ENCODE results near the gene PUSL1.
A peak's percentile ranks its signal among the peaks of the same experiment; 100 is the strongest.

Gene PUSL1

GRCh38 chr1:1296070-1297061 is 12.0 kb upstream of the PUSL1 start:
- no peak for DNase-seq

GRCh38 chr1:1297802-1298424 is 10.5 kb upstream of the PUSL1 start:
- no peak for DNase-seq

- DNase-seq, result no peak
Measured at GRCh38 chr1:1298861-1299685, 9.3 kb upstream of the PUSL1 start.

- no peak for DNase-seq
Measured at GRCh38 chr1:1299686-1300351, 8.6 kb upstream of the PUSL1 start.

GRCh38 chr1:1300352-1300739 is 8.1 kb upstream of the PUSL1 start:
- no peak for DNase-seq

GRCh38 chr1:1302006-1302430 is 6.4 kb upstream of the PUSL1 start:
- no peak for DNase-seq

GRCh38 chr1:1302951-1303509 is 5.4 kb upstream of the PUSL1 start:
- DNase-seq, result no peak

GRCh38 chr1:1303736-1304135 is 4.7 kb upstream of the PUSL1 start:
- DNase-seq, result no peak

GRCh38 chr1:1304331-1305299 is 3.8 kb upstream of the PUSL1 start:
- DNase-seq, result peak; percentile 41

GRCh38 chr1:1305300-1306069 is 2.9 kb upstream of the PUSL1 start:
- peak; percentile 16 for DNase-seq

- no peak for DNase-seq
Measured at GRCh38 chr1:1306070-1306660, 2.2 kb upstream of the PUSL1 start.

- DNase-seq, result no peak
Measured at GRCh38 chr1:1306661-1307260, 1.6 kb upstream of the PUSL1 start.

GRCh38 chr1:1307261-1307922 is 1.0 kb upstream of the PUSL1 start:
- no peak for DNase-seq

- DNase-seq, result no peak
Measured at GRCh38 chr1:1308756-1309250, 406 bp downstream of the PUSL1 start.

- no peak for DNase-seq
Measured at GRCh38 chr1:1309251-1310108, 1.1 kb downstream of the PUSL1 start.

GRCh38 chr1:1310109-1310385 is 1.6 kb downstream of the PUSL1 start:
- no peak for DNase-seq

- DNase-seq, result no peak
Measured at GRCh38 chr1:1310476-1311053, 2.2 kb downstream of the PUSL1 start.
